ENCODE data around the gene METTL1.
A peak's percentile ranks its signal among the peaks of the same experiment; 100 is the strongest.

Gene METTL1

GRCh38 chr12:57739387-57739786 is 32.5 kb downstream of the METTL1 start:
- no peak for DNase-seq
- no peaks in the 10 kb centered on the region for H3K9me3 ChIP-seq (ENCODE audit: control insufficient read depth, low read length)
- peaks cover 46% of the 10 kb centered on the region for H3K4me1 ChIP-seq (ENCODE audit: control insufficient read depth, insufficient read depth, low read length, poor library complexity, severe bottlenecking)
- H3K27ac ChIP-seq (ENCODE audit: insufficient read depth, low read length, poor library complexity, severe bottlenecking), result peak overlapping the region; percentile 94
- no peaks in the 10 kb centered on the region for H3K27me3 ChIP-seq (replicated peaks; ENCODE audit: control insufficient read depth, insufficient read depth, low read length, poor library complexity, severe bottlenecking)
- peaks cover 46% of the 10 kb centered on the region for H3K36me3 ChIP-seq (ENCODE audit: control insufficient read depth, insufficient read depth, low read length)
- no peak overlapping the region for H3K4me3 ChIP-seq (ENCODE audit: insufficient read depth, low read depth, low read length, poor library complexity, severe bottlenecking)

- peaks cover 52% of the 10 kb centered on the region for H3K36me3 ChIP-seq (ENCODE audit: control insufficient read depth, insufficient read depth, low read length)
- no peaks in the 10 kb centered on the region for H3K9me3 ChIP-seq (ENCODE audit: control insufficient read depth, low read length)
- peaks cover 40% of the 10 kb centered on the region for H3K4me1 ChIP-seq (ENCODE audit: control insufficient read depth, insufficient read depth, low read length, poor library complexity, severe bottlenecking)
- H3K27ac ChIP-seq (ENCODE audit: insufficient read depth, low read length, poor library complexity, severe bottlenecking), result peak within 1 kb of the TSS; percentile 94
- H3K4me3 ChIP-seq (ENCODE audit: insufficient read depth, low read depth, low read length, poor library complexity, severe bottlenecking), result no peak within 1 kb of the TSS
- H3K27me3 ChIP-seq (replicated peaks; ENCODE audit: control insufficient read depth, insufficient read depth, low read length, poor library complexity, severe bottlenecking), result no peaks in the 10 kb centered on the region
- DNase-seq, result no peak
Observed at GRCh38 chr12:57738661-57739237, 33.2 kb downstream of the METTL1 start, which contains the start of gene AGAP2. Gene AGAP2 (minus strand): TSS chr12:57738742. CDS start chr12:57738246, 496 bp downstream.

GRCh38 chr12:57737467-57738460 is 34.1 kb downstream of the METTL1 start:
- Histone ChIP-seq H3K4me3 (ENCODE audit: insufficient read depth, low read depth, low read length, poor library complexity, severe bottlenecking) (no peak overlapping the region), H3K9me3 (ENCODE audit: control insufficient read depth, low read length) (no peaks in the 10 kb centered on the region), H3K4me1 (ENCODE audit: control insufficient read depth, insufficient read depth, low read length, poor library complexity, severe bottlenecking) (peaks cover 39% of the 10 kb centered on the region), H3K36me3 (ENCODE audit: control insufficient read depth, insufficient read depth, low read length) (peaks cover 62% of the 10 kb centered on the region), H3K27me3 (replicated peaks; ENCODE audit: control insufficient read depth, insufficient read depth, low read length, poor library complexity, severe bottlenecking) (no peaks in the 10 kb centered on the region), H3K27ac (ENCODE audit: insufficient read depth, low read length, poor library complexity, severe bottlenecking) (no peak overlapping the region)
- no peak for DNase-seq

- Histone ChIP-seq H3K4me1 (ENCODE audit: control insufficient read depth, insufficient read depth, low read length, poor library complexity, severe bottlenecking) (peaks cover 31% of the 10 kb centered on the region), H3K27me3 (replicated peaks; ENCODE audit: control insufficient read depth, insufficient read depth, low read length, poor library complexity, severe bottlenecking) (no peaks in the 10 kb centered on the region), H3K27ac (ENCODE audit: insufficient read depth, low read length, poor library complexity, severe bottlenecking) (no peak overlapping the region), H3K4me3 (ENCODE audit: insufficient read depth, low read depth, low read length, poor library complexity, severe bottlenecking) (no peak overlapping the region), H3K36me3 (ENCODE audit: control insufficient read depth, insufficient read depth, low read length) (peaks cover 71% of the 10 kb centered on the region), H3K9me3 (ENCODE audit: control insufficient read depth, low read length) (no peaks in the 10 kb centered on the region)
- no peak for DNase-seq
Observed at GRCh38 chr12:57736741-57737466, 35.0 kb downstream of the METTL1 start.

- no peak overlapping the region for H3K4me3 ChIP-seq (ENCODE audit: insufficient read depth, low read depth, low read length, poor library complexity, severe bottlenecking)
- peaks cover 78% of the 10 kb centered on the region for H3K36me3 ChIP-seq (ENCODE audit: control insufficient read depth, insufficient read depth, low read length)
- peaks cover 26% of the 10 kb centered on the region for H3K4me1 ChIP-seq (ENCODE audit: control insufficient read depth, insufficient read depth, low read length, poor library complexity, severe bottlenecking)
- H3K9me3 ChIP-seq (ENCODE audit: control insufficient read depth, low read length), result no peaks in the 10 kb centered on the region
- H3K27me3 ChIP-seq (replicated peaks; ENCODE audit: control insufficient read depth, insufficient read depth, low read length, poor library complexity, severe bottlenecking), result no peaks in the 10 kb centered on the region
- DNase-seq, result no peak
- H3K27ac ChIP-seq (ENCODE audit: insufficient read depth, low read length, poor library complexity, severe bottlenecking), result no peak overlapping the region
Observed at GRCh38 chr12:57735952-57736740, 35.8 kb downstream of the METTL1 start.

- Histone ChIP-seq H3K36me3 (ENCODE audit: control insufficient read depth, insufficient read depth, low read length) (peaks cover 86% of the 10 kb centered on the region), H3K27ac (ENCODE audit: insufficient read depth, low read length, poor library complexity, severe bottlenecking) (no peak overlapping the region), H3K9me3 (ENCODE audit: control insufficient read depth, low read length) (no peaks in the 10 kb centered on the region), H3K4me3 (ENCODE audit: insufficient read depth, low read depth, low read length, poor library complexity, severe bottlenecking) (no peak overlapping the region), H3K4me1 (ENCODE audit: control insufficient read depth, insufficient read depth, low read length, poor library complexity, severe bottlenecking) (peaks cover 19% of the 10 kb centered on the region), H3K27me3 (replicated peaks; ENCODE audit: control insufficient read depth, insufficient read depth, low read length, poor library complexity, severe bottlenecking) (no peaks in the 10 kb centered on the region)
- DNase-seq, result no peak
Observed at GRCh38 chr12:57735198-57735855, 36.6 kb downstream of the METTL1 start.

- Histone ChIP-seq H3K27ac (ENCODE audit: insufficient read depth, low read length, poor library complexity, severe bottlenecking) (no peak overlapping the region), H3K27me3 (replicated peaks; ENCODE audit: control insufficient read depth, insufficient read depth, low read length, poor library complexity, severe bottlenecking) (no peaks in the 10 kb centered on the region), H3K9me3 (ENCODE audit: control insufficient read depth, low read length) (no peaks in the 10 kb centered on the region), H3K36me3 (ENCODE audit: control insufficient read depth, insufficient read depth, low read length) (peaks cover 86% of the 10 kb centered on the region), H3K4me3 (ENCODE audit: insufficient read depth, low read depth, low read length, poor library complexity, severe bottlenecking) (no peak overlapping the region), H3K4me1 (ENCODE audit: control insufficient read depth, insufficient read depth, low read length, poor library complexity, severe bottlenecking) (peaks cover 11% of the 10 kb centered on the region)
- DNase-seq, result no peak
Observed at GRCh38 chr12:57734591-57734990, 37.3 kb downstream of the METTL1 start.

- Histone ChIP-seq H3K4me1 (ENCODE audit: control insufficient read depth, insufficient read depth, low read length, poor library complexity, severe bottlenecking) (peaks cover 5% of the 10 kb centered on the region), H3K27ac (ENCODE audit: insufficient read depth, low read length, poor library complexity, severe bottlenecking) (no peak overlapping the region)
Observed at GRCh38 chr12:57733928-57734327, 38.0 kb downstream of the METTL1 start.

More at GRCh38 chr12:57733928-57734327, 38.0 kb downstream of the METTL1 start:
- Histone ChIP-seq H3K9me3 (ENCODE audit: control insufficient read depth, low read length) (no peaks in the 10 kb centered on the region), H3K36me3 (ENCODE audit: control insufficient read depth, insufficient read depth, low read length) (peaks cover 87% of the 10 kb centered on the region), H3K4me3 (ENCODE audit: insufficient read depth, low read depth, low read length, poor library complexity, severe bottlenecking) (no peak overlapping the region), H3K27me3 (replicated peaks; ENCODE audit: control insufficient read depth, insufficient read depth, low read length, poor library complexity, severe bottlenecking) (no peaks in the 10 kb centered on the region)
- DNase-seq, result no peak
